Measurements from ENCODE around the gene CD164L2. TPM values are rescaled to one million over a fixed set of nuclear protein-coding genes. Genes with fewer than 3 reads are reported as not detected.
A peak's percentile ranks its signal among the peaks of the same experiment; 100 is the strongest.

CD164L2 gene
- total RNA-seq, 2 donors from 2014 or later: 1.6 to 1.8 TPM

- H3K36me3 Mint-ChIP-seq (ENCODE audit: low read depth): no peaks in the 10 kb centered on the region
- Histone ChIP-seq H3K27ac (ENCODE audit: low read depth, low read length) (no peak overlapping the region), H3K9me3 (ENCODE audit: control insufficient read depth, low read length) (no peaks in the 10 kb centered on the region), H3K36me3 (ENCODE audit: control insufficient read depth, insufficient read depth, low read length) (no peaks in the 10 kb centered on the region), H3K4me3 (ENCODE audit: low read length) (no peak overlapping the region), H3K27me3 (ENCODE audit: control insufficient read depth, insufficient read depth, low read length, poor library complexity, severe bottlenecking) (no peaks in the 10 kb centered on the region), H3K4me1 (ENCODE audit: control insufficient read depth, insufficient read depth, low read length) (peaks cover 7% of the 10 kb centered on the region), H3K9ac (ENCODE audit: extremely low read depth, low read length, poor library complexity, severe bottlenecking) (no peak overlapping the region)
- TF ChIP-seq CTCF (conservative IDR thresholded peaks at IDR 0.05): no peak
- no peaks in the 10 kb centered on the region for H3K9me3 Mint-ChIP-seq
- no peak overlapping the region for H3K27ac Mint-ChIP-seq
- H3K4me1 Mint-ChIP-seq: peaks cover 18% of the 10 kb centered on the region
- peak overlapping the region; percentile 85 for H3K4me3 Mint-ChIP-seq
- 95 to 98% methylated on average over 10 to 18 of the region's 18 CpGs for WGBS, 2 experiments (ENCODE audit: insufficient coverage in 1 of 2, insufficient read length in 1 of 2)
- DNase-seq: peak; percentile 53
- no peaks in the 10 kb centered on the region for H3K27me3 Mint-ChIP-seq (ENCODE audit: insufficient read depth)
Observed at GRCh38 chr1:27393641-27394281, 10.6 kb upstream of the CD164L2 start.

- no peaks in the 10 kb centered on the region for H3K4me1 ChIP-seq (ENCODE audit: control insufficient read depth, insufficient read depth, low read length)
- peak overlapping the region; percentile 91 for H3K4me3 ChIP-seq (ENCODE audit: low read length)
- peak overlapping the region; percentile 85 for H3K9ac ChIP-seq (ENCODE audit: extremely low read depth, low read length, poor library complexity, severe bottlenecking)
- H3K27ac ChIP-seq (ENCODE audit: low read depth, low read length): peak overlapping the region; percentile 59
- DNase-seq: no peak
- no peaks in the 10 kb centered on the region for H3K9me3 Mint-ChIP-seq
- peak; percentile 60 for TF ChIP-seq CTCF (conservative IDR thresholded peaks at IDR 0.05)
- no peaks in the 10 kb centered on the region for H3K27me3 ChIP-seq (ENCODE audit: control insufficient read depth, insufficient read depth, low read length, poor library complexity, severe bottlenecking)
- H3K36me3 ChIP-seq (ENCODE audit: control insufficient read depth, insufficient read depth, low read length): no peaks in the 10 kb centered on the region
- peak overlapping the region; percentile 94 for H3K27ac Mint-ChIP-seq
- peak overlapping the region; percentile 85 for H3K4me3 Mint-ChIP-seq
- H3K4me1 Mint-ChIP-seq: peaks cover 15% of the 10 kb centered on the region
- no peaks in the 10 kb centered on the region for H3K36me3 Mint-ChIP-seq (ENCODE audit: low read depth)
- WGBS, 2 experiments (ENCODE audit: insufficient coverage in 1 of 2, insufficient read length in 1 of 2): 14 to 22% methylated on average over 17 to 30 of the region's 30 CpGs
- no peaks in the 10 kb centered on the region for H3K9me3 ChIP-seq (ENCODE audit: control insufficient read depth, low read length)
- no peaks in the 10 kb centered on the region for H3K27me3 Mint-ChIP-seq (ENCODE audit: insufficient read depth)
Observed at GRCh38 chr1:27392778-27393635, 9.9 kb upstream of the CD164L2 start.

- no peaks in the 10 kb centered on the region for H3K36me3 ChIP-seq (ENCODE audit: control insufficient read depth, insufficient read depth, low read length)
- WGBS, 2 experiments (ENCODE audit: insufficient coverage in 1 of 2, insufficient read length in 1 of 2): 6 to 14% methylated on average over 18 to 69 of the region's 69 CpGs
- peak within 1 kb of the TSS; percentile 85 for H3K9ac ChIP-seq (ENCODE audit: extremely low read depth, low read length, poor library complexity, severe bottlenecking)
- H3K4me3 Mint-ChIP-seq: peak within 1 kb of the TSS; percentile 85
- no peaks in the 10 kb centered on the region for H3K36me3 Mint-ChIP-seq (ENCODE audit: low read depth)
- H3K9me3 Mint-ChIP-seq: no peaks in the 10 kb centered on the region
- peak; percentile 62 for TF ChIP-seq CTCF (conservative IDR thresholded peaks at IDR 0.05)
- peaks cover 10% of the 10 kb centered on the region for H3K4me1 Mint-ChIP-seq
- H3K4me3 ChIP-seq (ENCODE audit: low read length): peak within 1 kb of the TSS; percentile 91
- peak within 1 kb of the TSS; percentile 94 for H3K27ac Mint-ChIP-seq
- peak within 1 kb of the TSS; percentile 59 for H3K27ac ChIP-seq (ENCODE audit: low read depth, low read length)
- peak; percentile 97 for DNase-seq
- H3K27me3 ChIP-seq (ENCODE audit: control insufficient read depth, insufficient read depth, low read length, poor library complexity, severe bottlenecking): no peaks in the 10 kb centered on the region
- no peaks in the 10 kb centered on the region for H3K27me3 Mint-ChIP-seq (ENCODE audit: insufficient read depth)
- no peaks in the 10 kb centered on the region for H3K9me3 ChIP-seq (ENCODE audit: control insufficient read depth, low read length)
- H3K4me1 ChIP-seq (ENCODE audit: control insufficient read depth, insufficient read depth, low read length): no peaks in the 10 kb centered on the region
Observed at GRCh38 chr1:27392096-27392777, 9.1 kb upstream of the CD164L2 start, which contains the start of gene GPR3. GPR3 (plus strand) TSS chr1:27392622; CDS start chr1:27393799, 1,177 bp downstream.

Measured in endodermal cell (in vitro differentiated cells).